ENCODE results near the gene NEK6. TPM values are rescaled to one million over a fixed set of nuclear protein-coding genes. Genes with fewer than 3 reads are reported as not detected.

NEK6 gene
- total and polyA plus RNA-seq, 5 donors from 2014 or later: 3.5 to 17.0 (median 3.7) TPM

DNA sequence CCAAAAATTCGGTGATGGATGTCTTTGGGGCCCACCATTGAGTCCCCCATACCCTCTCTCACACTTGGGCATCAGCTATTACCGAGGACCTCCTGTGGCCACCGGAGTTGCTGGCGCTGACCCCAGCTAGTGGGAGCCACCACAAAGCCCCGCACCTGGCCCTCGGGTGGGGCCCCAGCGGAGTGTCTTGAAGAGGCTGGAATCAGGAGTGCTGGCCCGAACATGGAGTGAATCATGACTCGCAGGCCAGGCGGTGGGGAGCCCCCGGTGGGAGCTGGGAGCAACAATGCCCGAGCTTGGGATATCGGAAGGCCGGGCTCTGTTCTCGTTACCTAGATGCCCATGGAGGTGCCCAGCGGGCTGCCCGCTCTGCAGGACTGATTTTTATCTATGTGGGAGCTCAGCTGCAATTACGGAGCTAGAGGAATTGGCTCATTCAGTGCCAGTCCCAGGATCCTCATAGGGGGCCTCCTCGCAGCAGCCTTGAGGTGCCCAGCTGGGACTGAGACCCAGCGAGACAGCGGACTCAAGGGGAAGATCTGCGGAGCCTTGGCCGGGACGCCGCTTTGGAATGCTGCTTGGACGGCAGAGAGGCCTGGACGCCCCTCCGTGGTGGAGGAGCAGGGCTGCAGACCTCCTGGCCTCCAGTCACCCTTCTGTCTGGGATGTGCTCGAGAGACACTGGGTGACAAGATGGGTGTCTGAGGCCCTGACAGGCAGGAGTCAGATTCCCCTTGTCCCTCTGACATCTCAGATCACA lies 86.7 kb downstream of the NEK6 start:
- Mint-ChIP-seq H3K9me3 (no peaks in the 10 kb centered on the region), H3K27me3 (no peaks in the 10 kb centered on the region), H3K4me1 (no peaks in the 10 kb centered on the region), H3K27ac (no peak overlapping the region), H3K4me3 (no peak overlapping the region), H3K36me3 (peaks cover 4% of the 10 kb centered on the region)
- Histone ChIP-seq H3K9me3 (ENCODE audit: control insufficient read depth in 2 of 2, low read length in 2 of 2) (no peaks in the 10 kb centered on the region), H3K27ac (ENCODE audit: insufficient read depth, low read length, poor library complexity, severe bottlenecking) (no peak overlapping the region), H3K27me3 (ENCODE audit: control insufficient read depth, insufficient read depth, low read length) (no peaks in the 10 kb centered on the region), H3K4me3 (ENCODE audit: low read depth, low read length) (no peak overlapping the region), H3K36me3 (ENCODE audit: control insufficient read depth, insufficient read depth, low read length) (peaks cover 20% of the 10 kb centered on the region), H3K4me1 (ENCODE audit: control insufficient read depth, insufficient read depth, low read length, poor library complexity, severe bottlenecking) (no peaks in the 10 kb centered on the region)
- DNase-seq (no peak), ATAC-seq (ENCODE audit: low read depth in 2 of 2) (no peak)

- DNase-seq (no peak), ATAC-seq (ENCODE audit: low read depth in 2 of 2) (no peak)
- no peak overlapping the region for H3K4me3 Mint-ChIP-seq
- peaks cover 4% of the 10 kb centered on the region for H3K36me3 Mint-ChIP-seq
- H3K4me3 ChIP-seq (ENCODE audit: low read depth, low read length): no peak overlapping the region
- H3K9me3 ChIP-seq (ENCODE audit: control insufficient read depth in 2 of 2, low read length in 2 of 2): no peaks in the 10 kb centered on the region
- H3K4me1 ChIP-seq (ENCODE audit: control insufficient read depth, insufficient read depth, low read length, poor library complexity, severe bottlenecking): no peaks in the 10 kb centered on the region
- H3K27ac Mint-ChIP-seq: no peak overlapping the region
- no peak overlapping the region for H3K27ac ChIP-seq (ENCODE audit: insufficient read depth, low read length, poor library complexity, severe bottlenecking)
- no peaks in the 10 kb centered on the region for H3K4me1 Mint-ChIP-seq
- H3K9me3 Mint-ChIP-seq: no peaks in the 10 kb centered on the region
- H3K36me3 ChIP-seq (ENCODE audit: control insufficient read depth, insufficient read depth, low read length): peaks cover 26% of the 10 kb centered on the region
- H3K27me3 Mint-ChIP-seq: no peaks in the 10 kb centered on the region
- no peaks in the 10 kb centered on the region for H3K27me3 ChIP-seq (ENCODE audit: control insufficient read depth, insufficient read depth, low read length)
Observed at GRCh38 chr9:124345063-124345462, 87.3 kb downstream of the NEK6 start.

- no peaks in the 10 kb centered on the region for H3K4me1 ChIP-seq (ENCODE audit: control insufficient read depth, insufficient read depth, low read length, poor library complexity, severe bottlenecking)
- no peaks in the 10 kb centered on the region for H3K27me3 ChIP-seq (ENCODE audit: control insufficient read depth, insufficient read depth, low read length)
- no peak overlapping the region for H3K4me3 ChIP-seq (ENCODE audit: low read depth, low read length)
- Mint-ChIP-seq H3K27ac (no peak overlapping the region), H3K9me3 (no peaks in the 10 kb centered on the region), H3K27me3 (no peaks in the 10 kb centered on the region), H3K4me3 (no peak overlapping the region), H3K36me3 (peaks cover 9% of the 10 kb centered on the region), H3K4me1 (no peaks in the 10 kb centered on the region)
- DNase-seq (no peak), ATAC-seq (ENCODE audit: low read depth in 2 of 2) (no peak)
- H3K9me3 ChIP-seq (ENCODE audit: control insufficient read depth in 2 of 2, low read length in 2 of 2): no peaks in the 10 kb centered on the region
- no peak overlapping the region for H3K27ac ChIP-seq (ENCODE audit: insufficient read depth, low read length, poor library complexity, severe bottlenecking)
- H3K36me3 ChIP-seq (ENCODE audit: control insufficient read depth, insufficient read depth, low read length): peaks cover 31% of the 10 kb centered on the region
Observed at GRCh38 chr9:124345751-124346281, 88.1 kb downstream of the NEK6 start.

GRCh38 chr9:124346347-124347163 lies 88.8 kb downstream of the NEK6 start:
- Histone ChIP-seq H3K9me3 (ENCODE audit: control insufficient read depth in 2 of 2, low read length in 2 of 2) (no peaks in the 10 kb centered on the region), H3K36me3 (ENCODE audit: control insufficient read depth, insufficient read depth, low read length) (peaks cover 38% of the 10 kb centered on the region), H3K4me1 (ENCODE audit: control insufficient read depth, insufficient read depth, low read length, poor library complexity, severe bottlenecking) (no peaks in the 10 kb centered on the region), H3K27ac (ENCODE audit: insufficient read depth, low read length, poor library complexity, severe bottlenecking) (no peak overlapping the region), H3K27me3 (ENCODE audit: control insufficient read depth, insufficient read depth, low read length) (no peaks in the 10 kb centered on the region), H3K4me3 (ENCODE audit: low read depth, low read length) (no peak overlapping the region)
- Mint-ChIP-seq H3K4me3 (no peak overlapping the region), H3K27me3 (no peaks in the 10 kb centered on the region), H3K4me1 (no peaks in the 10 kb centered on the region), H3K27ac (no peak overlapping the region), H3K9me3 (no peaks in the 10 kb centered on the region), H3K36me3 (peaks cover 15% of the 10 kb centered on the region)
- DNase-seq: no peak
- no peak for ATAC-seq (ENCODE audit: low read depth in 2 of 2)

- H3K9me3 ChIP-seq (ENCODE audit: control insufficient read depth in 2 of 2, low read length in 2 of 2): no peaks in the 10 kb centered on the region
- Mint-ChIP-seq H3K27ac (no peak overlapping the region), H3K27me3 (no peaks in the 10 kb centered on the region), H3K9me3 (no peaks in the 10 kb centered on the region), H3K4me3 (no peak overlapping the region), H3K4me1 (no peaks in the 10 kb centered on the region), H3K36me3 (peaks cover 23% of the 10 kb centered on the region)
- H3K27ac ChIP-seq (ENCODE audit: insufficient read depth, low read length, poor library complexity, severe bottlenecking): no peak overlapping the region
- H3K4me3 ChIP-seq (ENCODE audit: low read depth, low read length): no peak overlapping the region
- DNase-seq (no peak), ATAC-seq (ENCODE audit: low read depth in 2 of 2) (no peak)
- H3K27me3 ChIP-seq (ENCODE audit: control insufficient read depth, insufficient read depth, low read length): no peaks in the 10 kb centered on the region
- peaks cover 46% of the 10 kb centered on the region for H3K36me3 ChIP-seq (ENCODE audit: control insufficient read depth, insufficient read depth, low read length)
- no peaks in the 10 kb centered on the region for H3K4me1 ChIP-seq (ENCODE audit: control insufficient read depth, insufficient read depth, low read length, poor library complexity, severe bottlenecking)
Observed at GRCh38 chr9:124347206-124347967, 89.6 kb downstream of the NEK6 start.

- H3K36me3 Mint-ChIP-seq: peaks cover 29% of the 10 kb centered on the region
- Histone ChIP-seq H3K4me3 (ENCODE audit: low read depth, low read length) (no peak overlapping the region), H3K4me1 (ENCODE audit: control insufficient read depth, insufficient read depth, low read length, poor library complexity, severe bottlenecking) (no peaks in the 10 kb centered on the region), H3K9me3 (ENCODE audit: control insufficient read depth in 2 of 2, low read length in 2 of 2) (no peaks in the 10 kb centered on the region), H3K27me3 (ENCODE audit: control insufficient read depth, insufficient read depth, low read length) (no peaks in the 10 kb centered on the region), H3K36me3 (ENCODE audit: control insufficient read depth, insufficient read depth, low read length) (peaks cover 52% of the 10 kb centered on the region), H3K27ac (ENCODE audit: insufficient read depth, low read length, poor library complexity, severe bottlenecking) (no peak overlapping the region)
- no peaks in the 10 kb centered on the region for H3K27me3 Mint-ChIP-seq
- no peaks in the 10 kb centered on the region for H3K9me3 Mint-ChIP-seq
- no peak overlapping the region for H3K4me3 Mint-ChIP-seq
- no peak overlapping the region for H3K27ac Mint-ChIP-seq
- ATAC-seq (ENCODE audit: low read depth in 2 of 2) (no peak), DNase-seq (no peak)
- no peaks in the 10 kb centered on the region for H3K4me1 Mint-ChIP-seq
Observed at GRCh38 chr9:124347968-124348358, 90.2 kb downstream of the NEK6 start.

GRCh38 chr9:124348363-124348762 lies 90.6 kb downstream of the NEK6 start:
- DNase-seq (no peak), ATAC-seq (ENCODE audit: low read depth in 2 of 2) (no peak)
- Mint-ChIP-seq H3K27ac (no peak overlapping the region), H3K9me3 (no peaks in the 10 kb centered on the region), H3K4me1 (no peaks in the 10 kb centered on the region), H3K36me3 (peaks cover 29% of the 10 kb centered on the region), H3K27me3 (no peaks in the 10 kb centered on the region), H3K4me3 (no peak overlapping the region)
- Histone ChIP-seq H3K27me3 (ENCODE audit: control insufficient read depth, insufficient read depth, low read length) (no peaks in the 10 kb centered on the region), H3K9me3 (ENCODE audit: control insufficient read depth in 2 of 2, low read length in 2 of 2) (no peaks in the 10 kb centered on the region), H3K36me3 (ENCODE audit: control insufficient read depth, insufficient read depth, low read length) (peaks cover 56% of the 10 kb centered on the region), H3K4me3 (ENCODE audit: low read depth, low read length) (no peak overlapping the region), H3K4me1 (ENCODE audit: control insufficient read depth, insufficient read depth, low read length, poor library complexity, severe bottlenecking) (no peaks in the 10 kb centered on the region), H3K27ac (ENCODE audit: insufficient read depth, low read length, poor library complexity, severe bottlenecking) (no peak overlapping the region)
